Neural cell (in vitro differentiated cells): ENCODE data around the gene SLC22A5. TPM values are rescaled to one million over a fixed set of nuclear protein-coding genes. Genes with fewer than 3 reads are reported as not detected.

Experiments used
- H2AFZ ChIP-seq: fragments of 200-600, 300-800 bp; sonication (generic), shearing (Covaris generic); 2 replicates; pipeline ENCODE4 v1.6.0; 2014; ENCODE audit warnings: low read depth, mild to moderate bottlenecking, antibody characterized with exemption, low read length, moderate library complexity
- H3F3A ChIP-seq: fragments of 200-600 bp; shearing (Covaris generic); 2 replicates; pipeline ENCODE4 v1.6.1; 2016; ENCODE audit warnings: mild to moderate bottlenecking, moderate library complexity, mixed read lengths, antibody characterized with exemption, low read length; ENCODE audit not compliant: insufficient read depth, poor library complexity, severe bottlenecking
- H3K27ac ChIP-seq: fragments of 200-600, 300-800 bp; sonication (generic), shearing (Covaris generic); 2 replicates; pipeline ENCODE4 v1.5.1; 2014; ENCODE audit warnings: mild to moderate bottlenecking, low read length, moderate library complexity
- H3K27me3 ChIP-seq: fragments of 300-800, 200-600 bp; sonication (generic), shearing (Covaris generic); 2 replicates; pipeline ENCODE4 v1.6.0; 2014; ENCODE audit warnings: mild to moderate bottlenecking, low read depth, low read length, moderate library complexity; ENCODE audit not compliant: insufficient read depth
- H3K36me3 ChIP-seq: fragments of 300-800, 200-600 bp; sonication (generic), shearing (Covaris generic); 2 replicates; pipeline ENCODE4 v1.5.1; 2014; ENCODE audit warnings: mild to moderate bottlenecking, antibody characterized with exemption, low read length, moderate library complexity; ENCODE audit not compliant: insufficient read depth
- H3K4me2 ChIP-seq: fragments of 300-800, 200-600 bp; sonication (generic), shearing (Covaris generic); 2 replicates; pipeline ENCODE4 v1.6.0; 2014; ENCODE audit warnings: mild to moderate bottlenecking, low read length
- H3K4me3 ChIP-seq: fragments of 300-800, 200-600 bp; sonication (generic), shearing (Covaris generic); 2 replicates; pipeline ENCODE4 v1.5.1; 2014; ENCODE audit warnings: mild to moderate bottlenecking, low read length, moderate library complexity
- H3K79me2 ChIP-seq: fragments of 200-600 bp; shearing (Covaris generic); replicated peaks from 2 replicates; pipeline ENCODE4 v1.6.0; 2014; ENCODE audit warnings: mild to moderate bottlenecking, low read length, moderate library complexity; ENCODE audit not compliant: insufficient read depth
- H3K9ac ChIP-seq: fragments of 300-800, 200-600 bp; sonication (generic), shearing (Covaris generic); 2 replicates; pipeline ENCODE4 v1.6.1; 2016; ENCODE audit warnings: mild to moderate bottlenecking, low read length, mixed read lengths
- H3K9me2 ChIP-seq: fragments of 200-600 bp; shearing (Covaris generic); 2 replicates; pipeline ENCODE4 v1.6.1; 2016; ENCODE audit warnings: mild to moderate bottlenecking, low read length, mixed read lengths; ENCODE audit not compliant: insufficient read depth
- H3K9me3 ChIP-seq: fragments of 200-600, 300-800 bp; sonication (generic), shearing (Covaris generic); 2 replicates; pipeline ENCODE4 v1.6.1; 2016; ENCODE audit warnings: mild to moderate bottlenecking, mixed run types, low read length, moderate library complexity, mixed read lengths
- H4K20me1 ChIP-seq: fragments of 200-600 bp; shearing (Covaris generic); 2 replicates; pipeline ENCODE4 v1.6.1; 2016; ENCODE audit warnings: mild to moderate bottlenecking, mixed run types; ENCODE audit not compliant: insufficient read depth
- EP300 ChIP-seq: fragments of 450-650 bp; conservative IDR thresholded peaks from 2 replicates; pipeline ENCODE4 v1.6.1; 2014; ENCODE audit warnings: antibody characterized with exemption, mild to moderate bottlenecking, moderate library complexity; ENCODE audit not compliant: poor library complexity, severe bottlenecking
- EZH2 ChIP-seq: fragments of 200-600, 300-800 bp; shearing (Covaris generic), sonication (generic); IDR thresholded peaks from 2 replicates; pipeline ENCODE4 v1.6.1; 2014; ENCODE audit warnings: antibody characterized with exemption, low read length, borderline replicate concordance, mild to moderate bottlenecking; ENCODE audit not compliant: insufficient read depth, poor library complexity, severe bottlenecking
- MXI1 ChIP-seq: fragments of 450-650 bp; conservative IDR thresholded peaks from 2 replicates; pipeline ENCODE4 v1.6.1; 2014; ENCODE audit warnings: antibody characterized with exemption, mild to moderate bottlenecking; ENCODE audit not compliant: poor library complexity, severe bottlenecking
- POLR2AphosphoS5 ChIP-seq: IDR thresholded peaks from 2 replicates; pipeline ENCODE4 v1.6.1; 2012
- RAD21 ChIP-seq: fragments of 450-650 bp; conservative IDR thresholded peaks from 2 replicates; pipeline ENCODE4 v1.6.1; 2014; ENCODE audit warnings: antibody characterized with exemption, mild to moderate bottlenecking, moderate library complexity
- SMC3 ChIP-seq: fragments of 450-650 bp; conservative IDR thresholded peaks from 2 replicates; pipeline ENCODE4 v1.6.1; 2014; ENCODE audit warnings: antibody characterized with exemption, mild to moderate bottlenecking, moderate library complexity; ENCODE audit not compliant: poor library complexity
- TAF1 ChIP-seq: IDR thresholded peaks from 2 replicates; pipeline ENCODE4 v1.6.1; 2012; ENCODE audit warnings: low read depth
- polyA plus RNA-seq: library from polyadenylated mRNA; depleted of rRNA; stranded (reverse); fragments of >200 nt; gene quantifications from 2 replicates; pipeline ENCODE4 v1.2.3, GENCODE V29; 2014
- TF ChIP-seq, protein P1 (sequence below): IDR thresholded peaks from 2 replicates; pipeline ENCODE4 v1.6.1; 2012; ENCODE audit warnings: borderline replicate concordance
- TF ChIP-seq, protein P2 (sequence below): fragments of 450-650 bp; IDR thresholded peaks from 2 replicates; pipeline ENCODE4 v1.5.1; 2014; ENCODE audit warnings: antibody characterized with exemption, mild to moderate bottlenecking, moderate library complexity; ENCODE audit not compliant: poor library complexity, severe bottlenecking

SLC22A5 gene
- polyA plus RNA-seq, 1 donor from 2014 or later: 5.5 TPM

DNA sequence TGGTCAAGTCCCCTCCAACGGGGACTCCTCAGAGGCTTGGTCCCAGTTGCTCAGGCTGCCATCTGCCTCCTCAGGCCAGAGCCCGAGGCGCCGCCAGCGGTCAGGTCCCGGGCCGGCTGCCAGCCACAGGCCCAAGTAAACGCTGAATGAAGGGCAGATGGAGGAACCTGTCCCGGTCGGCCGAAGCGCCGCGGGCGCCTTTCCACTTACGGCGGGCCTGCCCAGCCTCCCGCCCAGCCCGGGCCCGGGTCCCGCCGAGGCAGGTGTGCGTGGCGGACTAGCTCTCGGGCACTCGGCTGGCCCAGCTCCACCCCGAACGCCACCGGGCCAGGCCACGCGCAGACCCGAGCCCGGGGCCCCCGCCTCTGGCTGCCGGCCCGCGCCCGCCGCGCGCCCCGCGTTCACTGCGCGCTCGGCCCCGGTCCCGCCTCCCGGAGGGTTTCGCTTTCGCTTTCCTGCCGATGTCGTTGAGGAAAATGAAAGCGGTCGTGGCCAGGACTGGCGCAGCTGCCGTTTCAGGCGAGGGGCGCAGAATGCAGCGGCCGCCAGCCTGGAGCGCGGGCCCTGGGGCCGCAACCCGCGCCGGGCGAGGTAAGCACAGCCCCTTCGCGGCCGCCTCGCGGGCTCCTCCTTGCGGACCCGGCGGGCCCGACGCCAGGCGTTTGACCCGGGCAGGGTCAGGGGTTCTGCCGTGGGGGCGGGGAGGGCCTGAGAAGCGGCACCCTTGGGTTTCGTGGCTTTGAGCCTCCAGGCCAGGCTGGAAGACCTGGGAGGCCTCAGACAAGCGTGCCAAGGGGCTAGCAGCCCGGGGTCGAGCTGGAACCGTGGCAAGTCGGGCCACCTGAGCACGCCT, 41.2 kb downstream of the SLC22A5 start:
- Histone ChIP-seq H3F3A (no peaks in the 10 kb centered on the region), H3K4me2 (peak overlapping the region; percentile 44), H3K4me3 (peak overlapping the region; percentile 65), H4K20me1 (no peaks in the 10 kb centered on the region), H3K27me3 (no peaks in the 10 kb centered on the region), H3K79me2 (no peaks in the 10 kb centered on the region), H3K27ac (no peak overlapping the region), H2AFZ (peak overlapping the region; percentile 69), H3K9me2 (no peaks in the 10 kb centered on the region), H3K9me3 (no peaks in the 10 kb centered on the region), H3K9ac (peak overlapping the region; percentile 68), H3K36me3 (no peaks in the 10 kb centered on the region)
- TF ChIP-seq EZH2 (no peak), SMC3 (peak; percentile 85), RAD21 (peak; percentile 73), MXI1 (peak; percentile 39)
- TF ChIP-seq, protein P1, sequence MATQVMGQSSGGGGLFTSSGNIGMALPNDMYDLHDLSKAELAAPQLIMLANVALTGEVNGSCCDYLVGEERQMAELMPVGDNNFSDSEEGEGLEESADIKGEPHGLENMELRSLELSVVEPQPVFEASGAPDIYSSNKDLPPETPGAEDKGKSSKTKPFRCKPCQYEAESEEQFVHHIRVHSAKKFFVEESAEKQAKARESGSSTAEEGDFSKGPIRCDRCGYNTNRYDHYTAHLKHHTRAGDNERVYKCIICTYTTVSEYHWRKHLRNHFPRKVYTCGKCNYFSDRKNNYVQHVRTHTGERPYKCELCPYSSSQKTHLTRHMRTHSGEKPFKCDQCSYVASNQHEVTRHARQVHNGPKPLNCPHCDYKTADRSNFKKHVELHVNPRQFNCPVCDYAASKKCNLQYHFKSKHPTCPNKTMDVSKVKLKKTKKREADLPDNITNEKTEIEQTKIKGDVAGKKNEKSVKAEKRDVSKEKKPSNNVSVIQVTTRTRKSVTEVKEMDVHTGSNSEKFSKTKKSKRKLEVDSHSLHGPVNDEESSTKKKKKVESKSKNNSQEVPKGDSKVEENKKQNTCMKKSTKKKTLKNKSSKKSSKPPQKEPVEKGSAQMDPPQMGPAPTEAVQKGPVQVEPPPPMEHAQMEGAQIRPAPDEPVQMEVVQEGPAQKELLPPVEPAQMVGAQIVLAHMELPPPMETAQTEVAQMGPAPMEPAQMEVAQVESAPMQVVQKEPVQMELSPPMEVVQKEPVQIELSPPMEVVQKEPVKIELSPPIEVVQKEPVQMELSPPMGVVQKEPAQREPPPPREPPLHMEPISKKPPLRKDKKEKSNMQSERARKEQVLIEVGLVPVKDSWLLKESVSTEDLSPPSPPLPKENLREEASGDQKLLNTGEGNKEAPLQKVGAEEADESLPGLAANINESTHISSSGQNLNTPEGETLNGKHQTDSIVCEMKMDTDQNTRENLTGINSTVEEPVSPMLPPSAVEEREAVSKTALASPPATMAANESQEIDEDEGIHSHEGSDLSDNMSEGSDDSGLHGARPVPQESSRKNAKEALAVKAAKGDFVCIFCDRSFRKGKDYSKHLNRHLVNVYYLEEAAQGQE: no peak
- TF ChIP-seq, protein P2, sequence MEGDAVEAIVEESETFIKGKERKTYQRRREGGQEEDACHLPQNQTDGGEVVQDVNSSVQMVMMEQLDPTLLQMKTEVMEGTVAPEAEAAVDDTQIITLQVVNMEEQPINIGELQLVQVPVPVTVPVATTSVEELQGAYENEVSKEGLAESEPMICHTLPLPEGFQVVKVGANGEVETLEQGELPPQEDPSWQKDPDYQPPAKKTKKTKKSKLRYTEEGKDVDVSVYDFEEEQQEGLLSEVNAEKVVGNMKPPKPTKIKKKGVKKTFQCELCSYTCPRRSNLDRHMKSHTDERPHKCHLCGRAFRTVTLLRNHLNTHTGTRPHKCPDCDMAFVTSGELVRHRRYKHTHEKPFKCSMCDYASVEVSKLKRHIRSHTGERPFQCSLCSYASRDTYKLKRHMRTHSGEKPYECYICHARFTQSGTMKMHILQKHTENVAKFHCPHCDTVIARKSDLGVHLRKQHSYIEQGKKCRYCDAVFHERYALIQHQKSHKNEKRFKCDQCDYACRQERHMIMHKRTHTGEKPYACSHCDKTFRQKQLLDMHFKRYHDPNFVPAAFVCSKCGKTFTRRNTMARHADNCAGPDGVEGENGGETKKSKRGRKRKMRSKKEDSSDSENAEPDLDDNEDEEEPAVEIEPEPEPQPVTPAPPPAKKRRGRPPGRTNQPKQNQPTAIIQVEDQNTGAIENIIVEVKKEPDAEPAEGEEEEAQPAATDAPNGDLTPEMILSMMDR: peak; percentile 88

DNA sequence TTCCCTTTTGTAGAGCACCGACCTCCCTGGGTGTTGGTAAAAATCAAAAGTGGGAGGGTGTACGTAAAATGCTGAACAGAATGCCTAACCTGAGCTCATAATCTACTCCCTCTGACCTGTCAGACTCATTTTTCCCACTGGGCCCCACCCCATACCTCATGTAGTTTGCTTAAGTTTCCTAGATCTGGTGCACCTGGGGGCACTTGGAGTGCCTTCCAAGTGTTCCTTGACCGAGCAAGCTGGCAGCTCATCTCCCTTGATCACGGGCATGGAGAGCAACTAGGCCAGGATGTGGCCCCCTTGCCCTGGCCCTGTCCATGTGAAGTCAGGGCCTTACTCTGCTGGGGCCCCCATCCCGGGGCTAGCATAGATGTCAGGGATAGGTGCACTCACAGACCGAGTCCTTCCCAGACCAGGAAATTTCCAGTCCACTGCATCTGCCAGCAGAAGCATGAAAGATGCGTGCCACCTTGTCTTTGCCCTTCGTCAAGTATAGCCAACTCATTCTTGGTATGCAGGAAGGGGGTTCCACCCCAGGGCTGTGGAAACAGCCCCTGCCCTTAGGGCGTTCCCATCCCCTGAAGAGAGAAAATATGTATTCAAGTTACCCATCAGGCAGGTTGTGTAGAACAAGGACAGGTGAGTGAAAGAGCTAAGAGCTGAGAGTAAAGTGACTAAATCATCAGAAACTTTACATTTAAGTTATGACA, 41.9 kb downstream of the SLC22A5 start:
- H2AFZ ChIP-seq: peak overlapping the region; percentile 69
- H3F3A ChIP-seq: no peaks in the 10 kb centered on the region
- no peaks in the 10 kb centered on the region for H3K9me2 ChIP-seq
- H3K4me2 ChIP-seq: no peak overlapping the region
- peak overlapping the region; percentile 65 for H3K4me3 ChIP-seq
- H3K79me2 ChIP-seq: no peaks in the 10 kb centered on the region
- H3K27ac ChIP-seq: no peak overlapping the region
- TF ChIP-seq POLR2AphosphoS5 (no peak), RAD21 (no peak), TAF1 (no peak), EZH2 (no peak), EP300 (no peak), MXI1 (no peak), SMC3 (no peak)
- TF ChIP-seq, protein P2: no peak
- TF ChIP-seq, protein P1: no peak
- no peaks in the 10 kb centered on the region for H3K27me3 ChIP-seq
- no peaks in the 10 kb centered on the region for H3K9me3 ChIP-seq
- no peaks in the 10 kb centered on the region for H4K20me1 ChIP-seq
- no peaks in the 10 kb centered on the region for H3K36me3 ChIP-seq
- H3K9ac ChIP-seq: peak overlapping the region; percentile 68
